ACHN (cell line): Measurements from ENCODE around the gene FXYD1.
"Not testable (repeated sequence)": the region's sequence is repeated elsewhere in the genome, so short reads cannot be mapped to it uniquely, and the experiment has no call there.

Source experiments
- DNase-seq: peaks from one replicate; pipeline ENCODE4 v3.0.0-alpha.2; 2015
- in situ Hi-C: cut with HindIII; loops from 2 replicates; pipeline ENCODE4 v1.10.0; 2017; ENCODE audit warnings: low sequenced_read_pairs, low pct_ligation_motif_present, low pct_unique_long_range_greater_than_20kb

Gene FXYD1

DNA sequence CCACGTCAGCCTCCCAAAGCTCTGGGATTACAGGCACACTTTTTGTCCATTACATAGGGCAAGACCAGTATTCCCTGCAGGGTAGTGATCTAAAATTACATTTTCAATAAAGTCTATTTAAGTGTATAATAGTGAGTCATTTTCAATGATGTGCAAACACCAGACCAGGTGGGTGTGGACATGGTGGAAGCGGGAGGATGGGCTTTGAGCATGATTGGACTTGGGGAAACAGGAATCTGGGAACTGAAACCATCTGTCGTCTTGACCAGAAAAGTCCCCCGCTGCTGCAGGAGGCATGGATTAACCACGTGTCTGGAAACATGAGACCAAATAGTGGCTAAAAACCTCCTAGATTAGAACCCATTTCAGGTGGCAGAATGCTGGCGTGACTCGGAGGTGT is 18.1 kb upstream of the FXYD1 start:
- in situ Hi-C loops: no loop called here
- DNase-seq: no peak

DNA sequence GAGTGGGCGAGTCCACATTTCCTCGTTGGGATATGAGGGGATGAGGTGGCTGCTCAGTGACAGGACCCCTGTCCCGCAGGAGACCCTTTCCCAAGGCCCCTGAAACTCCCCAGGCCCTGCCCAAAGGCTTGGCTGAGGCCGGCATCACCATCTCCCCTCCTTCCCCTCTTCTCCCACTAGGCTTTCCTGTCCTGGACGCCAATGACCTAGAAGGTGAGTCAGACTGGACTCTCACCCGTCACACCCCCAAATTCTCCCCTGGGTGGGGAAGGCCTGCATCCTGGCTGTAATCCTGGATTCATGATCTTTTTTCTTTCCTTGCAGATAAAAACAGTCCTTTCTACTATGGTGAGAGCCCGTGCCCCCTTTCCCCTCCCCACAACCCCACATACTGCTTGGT is 17.7 kb upstream of the FXYD1 start:
- no peak for DNase-seq
- in situ Hi-C loops: no loop called here

DNA sequence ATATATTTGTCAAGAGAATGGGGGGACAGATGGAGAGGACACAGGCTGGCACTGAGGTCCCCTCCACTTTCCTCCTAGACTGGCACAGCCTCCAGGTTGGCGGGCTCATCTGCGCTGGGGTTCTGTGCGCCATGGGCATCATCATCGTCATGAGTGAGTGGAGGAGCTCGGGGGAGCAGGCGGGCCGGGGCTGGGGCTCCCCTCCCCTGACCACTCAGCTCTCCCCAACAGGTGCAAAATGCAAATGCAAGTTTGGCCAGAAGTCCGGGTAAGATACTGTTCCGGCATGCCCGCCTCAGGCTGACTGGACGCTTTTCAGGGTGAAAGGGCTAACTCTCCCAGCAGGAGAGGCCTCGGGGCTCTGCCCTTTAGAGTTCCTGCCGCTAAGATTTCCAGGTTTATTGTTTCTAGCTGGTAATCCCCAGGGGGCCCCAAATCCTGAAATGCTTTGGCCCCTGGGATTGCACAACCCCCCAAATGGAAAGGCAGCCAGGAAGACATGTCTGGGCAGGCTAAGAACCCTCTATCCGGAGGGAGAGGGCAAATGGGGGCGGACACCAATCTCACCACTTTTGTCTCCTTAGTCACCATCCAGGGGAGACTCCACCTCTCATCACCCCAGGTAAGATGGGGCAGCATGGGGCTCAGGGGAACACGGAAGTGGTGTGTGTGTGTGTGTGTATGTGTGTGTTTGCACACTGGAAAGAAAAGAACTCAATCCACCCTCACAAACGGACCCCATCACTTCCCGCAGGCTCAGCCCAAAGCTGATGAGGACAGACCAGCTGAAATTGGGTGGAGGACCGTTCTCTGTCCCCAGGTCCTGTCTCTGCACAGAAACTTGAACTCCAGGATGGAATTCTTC is 15.7 kb upstream of the FXYD1 start:
- in situ Hi-C loops: no loop called here
- no peak for DNase-seq

DNA sequence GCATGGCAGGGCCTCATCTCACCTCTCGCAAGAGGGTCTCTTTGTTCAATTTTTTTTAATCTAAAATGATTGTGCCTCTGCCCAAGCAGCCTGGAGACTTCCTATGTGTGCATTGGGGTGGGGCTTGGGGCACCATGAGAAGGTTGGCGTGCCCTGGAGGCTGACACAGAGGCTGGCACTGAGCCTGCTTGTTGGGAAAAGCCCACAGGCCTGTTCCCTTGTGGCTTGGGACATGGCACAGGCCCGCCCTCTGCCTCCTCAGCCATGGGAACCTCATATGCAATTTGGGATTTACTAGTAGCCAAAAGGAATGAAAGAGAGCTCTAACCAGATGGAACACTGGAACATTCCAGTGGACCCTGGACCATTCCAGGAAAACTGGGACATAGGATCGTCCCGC is 15.1 kb upstream of the FXYD1 start:
- no peak for DNase-seq
- in situ Hi-C loops: no loop called here

DNA sequence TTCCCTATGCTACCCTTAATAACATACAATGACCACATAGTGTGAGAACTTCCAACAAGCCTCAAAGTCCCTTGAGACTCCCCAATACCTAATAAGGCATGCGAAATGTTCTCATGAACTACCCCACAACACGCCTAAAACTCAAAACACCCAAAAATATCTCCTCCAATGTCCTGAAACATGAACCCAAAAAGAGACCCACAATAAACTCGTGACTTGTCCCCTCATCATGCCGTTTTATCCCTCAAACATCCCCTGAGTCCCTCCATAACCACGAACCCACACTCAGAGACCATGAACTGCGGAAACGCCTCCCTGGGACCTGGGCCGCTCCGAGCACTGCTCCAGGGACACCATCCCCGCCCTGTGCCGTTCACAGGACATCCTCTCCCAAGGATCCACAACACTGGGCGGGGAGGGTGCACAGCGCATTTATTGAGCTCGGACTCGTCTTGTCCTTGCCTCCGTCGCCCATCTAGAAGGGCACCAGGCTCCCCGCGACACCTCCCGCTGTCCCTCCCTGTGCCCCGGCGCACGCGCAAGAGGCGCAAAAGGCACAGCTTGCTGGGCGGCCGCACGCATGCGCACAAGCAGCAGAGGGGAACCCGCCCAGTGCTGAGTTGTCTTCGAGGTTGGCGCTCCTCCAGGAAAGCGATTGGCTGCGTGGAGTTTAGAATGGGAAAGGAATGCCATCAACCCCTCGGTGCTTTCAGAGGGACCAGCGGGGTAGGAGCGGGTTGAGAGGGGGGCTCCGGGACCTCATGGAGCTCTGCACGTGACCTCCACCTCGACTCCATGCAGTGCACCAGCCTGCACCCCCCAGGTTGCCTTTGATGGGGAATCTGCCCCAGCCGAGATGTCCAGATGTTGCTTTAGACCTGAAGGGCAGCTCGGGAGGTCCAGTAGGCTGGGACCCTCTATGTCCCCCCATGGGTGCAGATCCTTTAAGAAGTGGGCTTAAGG is 14.2 kb upstream of the FXYD1 start:
- DNase-seq: peak; percentile 80
- in situ Hi-C loops: no loop called here

DNA sequence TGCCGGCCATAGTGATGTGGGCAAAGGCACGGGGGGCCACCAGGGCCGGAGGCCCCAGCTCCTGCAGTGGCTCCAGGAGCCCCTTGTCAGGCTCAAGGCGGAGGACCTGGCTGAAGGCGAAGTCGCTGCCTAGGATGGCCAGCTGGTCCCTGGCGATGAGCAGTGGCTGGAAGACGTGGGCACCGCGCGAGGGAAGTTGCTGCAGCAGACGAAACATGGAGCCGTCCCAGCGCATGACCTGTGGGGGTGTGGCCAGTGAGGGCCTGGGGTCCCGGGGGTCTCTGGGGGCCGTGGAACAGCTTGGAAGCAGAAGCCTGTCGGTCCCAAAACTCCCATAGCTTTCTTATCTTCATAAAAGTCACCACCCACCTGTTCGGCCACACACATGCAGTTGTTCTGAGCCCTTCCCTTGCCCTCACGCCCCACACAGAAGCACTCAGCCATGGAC is 13.3 kb upstream of the FXYD1 start:
- in situ Hi-C loops: no loop called here

DNA sequence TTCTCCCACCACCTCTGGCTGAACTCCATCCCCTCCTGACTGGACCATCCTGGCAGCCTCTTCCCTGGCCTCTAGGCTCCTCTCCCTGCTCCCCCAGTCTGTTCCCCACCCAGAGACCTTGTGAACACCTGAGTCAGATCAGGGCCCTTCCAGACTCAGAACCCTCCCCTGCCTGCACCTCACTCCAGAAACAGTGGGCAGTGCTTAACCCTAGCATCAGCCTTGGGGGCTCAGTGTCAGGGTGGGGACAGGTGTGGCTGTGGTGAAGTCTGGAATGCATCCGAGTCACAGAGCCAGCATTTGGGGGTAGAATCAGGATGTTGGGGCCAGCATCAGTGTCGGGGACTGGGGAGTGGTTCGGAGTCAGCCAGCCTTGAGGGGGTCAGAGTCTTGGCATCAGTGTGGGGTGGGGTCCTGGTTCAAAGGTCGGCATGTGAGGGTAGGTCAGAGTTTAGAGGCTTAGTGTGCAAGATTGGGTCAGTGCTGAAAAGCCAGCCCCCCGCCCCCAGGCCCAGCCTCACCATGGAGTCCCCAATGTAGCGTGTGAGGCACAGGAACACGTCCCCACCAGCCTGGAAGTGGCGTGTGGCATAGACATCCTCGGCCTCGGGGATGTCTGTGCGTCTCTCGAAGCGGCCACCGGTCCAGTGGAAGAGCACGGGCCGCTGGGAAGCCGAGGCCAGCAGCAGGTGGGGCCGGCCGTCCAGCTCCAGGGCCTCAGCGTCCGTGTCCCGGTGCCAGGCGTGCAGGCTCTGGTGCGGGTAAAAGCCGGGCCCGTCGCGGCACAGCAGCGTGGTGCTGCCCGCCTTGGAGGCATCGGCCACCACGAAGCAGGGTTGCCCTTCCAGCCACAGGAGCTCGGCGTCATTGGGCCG is 12.6 kb upstream of the FXYD1 start:
- no peak for DNase-seq
- in situ Hi-C loops: no loop called here

More for the DNA sequence above, 13.3 kb upstream of the FXYD1 start:
- no peak for DNase-seq

DNA sequence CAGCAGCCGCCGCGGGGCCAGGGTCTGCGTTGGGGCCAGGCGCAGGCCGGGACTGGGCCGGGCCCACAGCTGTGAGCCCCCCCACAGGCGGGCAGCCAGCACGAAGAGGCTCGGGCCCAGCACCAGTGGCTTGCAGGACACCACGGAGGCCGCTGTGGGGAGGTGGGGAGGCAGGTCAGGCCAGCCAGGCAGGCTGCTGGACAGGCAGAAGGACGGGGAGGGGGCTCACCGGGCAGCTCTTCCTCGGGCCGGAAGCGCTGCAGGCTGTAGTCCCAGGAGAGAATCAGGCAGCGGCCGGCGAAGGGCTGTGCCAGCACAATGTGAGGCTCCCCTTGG is 12.0 kb upstream of the FXYD1 start:
- DNase-seq: no peak
- in situ Hi-C loops: no loop called here

DNA sequence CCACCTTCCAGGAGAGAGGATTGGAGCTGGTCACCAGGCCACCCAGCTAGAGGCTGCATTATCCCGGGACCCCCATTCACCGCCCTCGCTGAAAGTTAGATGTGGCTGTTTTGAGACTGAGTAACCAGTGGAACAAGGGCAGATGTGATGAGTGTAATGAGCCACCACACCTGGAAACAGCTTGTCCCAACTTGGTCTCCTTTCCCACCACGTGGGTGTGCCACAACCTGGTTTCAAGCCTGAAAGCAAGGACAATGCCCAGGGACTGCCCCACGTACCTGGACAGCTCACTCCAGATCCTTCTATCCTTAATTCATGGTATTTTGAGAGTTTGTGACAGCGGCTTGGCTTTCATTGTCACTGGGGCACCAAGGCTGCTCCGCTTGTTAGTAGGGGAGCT is 10.8 kb upstream of the FXYD1 start:
- no peak for DNase-seq
- in situ Hi-C loops: no loop called here

DNA sequence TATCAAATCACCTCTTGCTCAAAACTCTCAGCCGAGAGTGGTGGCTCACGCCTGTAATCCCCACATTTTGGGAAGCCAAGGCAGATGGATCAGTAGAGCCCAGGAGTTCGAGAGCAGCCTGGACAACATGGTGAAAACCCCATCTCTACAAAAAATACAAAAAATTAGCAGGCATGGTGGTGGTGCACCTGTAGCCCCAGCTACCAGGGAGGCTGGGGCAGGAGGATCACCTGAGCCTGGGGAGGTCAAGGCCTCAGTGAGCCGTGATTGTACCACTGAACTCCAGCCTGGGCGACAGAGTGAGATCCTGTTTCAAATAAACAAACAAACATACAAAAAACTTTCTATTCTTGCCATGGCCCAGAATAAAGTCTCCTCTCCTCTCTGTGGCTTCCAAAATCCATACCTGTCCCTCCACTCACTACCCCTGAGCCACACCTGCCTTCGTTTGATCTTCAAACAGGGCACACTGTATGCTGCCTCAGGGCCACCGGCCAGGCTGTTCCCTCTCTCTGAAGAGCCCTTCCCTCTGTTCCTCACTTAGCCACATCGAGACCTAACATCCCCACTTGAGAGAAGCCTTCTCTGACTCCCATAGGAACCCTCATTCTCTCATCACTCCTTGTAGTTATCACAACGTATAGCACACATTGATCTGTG is 10.1 kb upstream of the FXYD1 start:
- in situ Hi-C loops: no loop called here
- DNase-seq: no peak

DNA sequence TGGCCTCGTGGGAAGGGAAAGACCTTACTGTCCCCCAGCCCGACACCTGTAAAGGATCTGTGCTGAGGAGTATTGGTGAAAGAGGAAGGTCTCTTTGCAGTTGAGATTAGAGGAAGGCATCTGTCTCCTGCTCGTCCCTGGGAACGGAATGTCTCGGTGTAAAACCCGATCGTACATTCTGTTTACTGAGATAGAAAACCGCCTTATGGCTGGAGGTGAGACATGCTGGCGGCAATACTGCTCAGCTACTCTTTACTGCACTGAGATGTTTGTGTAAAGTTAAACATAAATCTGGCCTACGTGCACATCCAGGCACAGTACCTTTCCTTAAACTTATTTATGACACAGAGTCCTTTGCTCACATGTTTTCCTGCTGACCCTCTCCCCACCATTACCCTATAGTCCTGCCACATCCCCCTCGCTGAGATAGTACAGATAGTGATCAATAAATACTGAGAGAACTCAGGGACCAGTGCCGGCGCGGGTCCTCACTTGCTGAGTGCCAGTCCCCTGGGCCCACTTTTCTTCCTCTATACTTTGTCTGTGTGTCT is 8.8 kb upstream of the FXYD1 start:
- in situ Hi-C loops: not testable (repeated sequence)

DNA sequence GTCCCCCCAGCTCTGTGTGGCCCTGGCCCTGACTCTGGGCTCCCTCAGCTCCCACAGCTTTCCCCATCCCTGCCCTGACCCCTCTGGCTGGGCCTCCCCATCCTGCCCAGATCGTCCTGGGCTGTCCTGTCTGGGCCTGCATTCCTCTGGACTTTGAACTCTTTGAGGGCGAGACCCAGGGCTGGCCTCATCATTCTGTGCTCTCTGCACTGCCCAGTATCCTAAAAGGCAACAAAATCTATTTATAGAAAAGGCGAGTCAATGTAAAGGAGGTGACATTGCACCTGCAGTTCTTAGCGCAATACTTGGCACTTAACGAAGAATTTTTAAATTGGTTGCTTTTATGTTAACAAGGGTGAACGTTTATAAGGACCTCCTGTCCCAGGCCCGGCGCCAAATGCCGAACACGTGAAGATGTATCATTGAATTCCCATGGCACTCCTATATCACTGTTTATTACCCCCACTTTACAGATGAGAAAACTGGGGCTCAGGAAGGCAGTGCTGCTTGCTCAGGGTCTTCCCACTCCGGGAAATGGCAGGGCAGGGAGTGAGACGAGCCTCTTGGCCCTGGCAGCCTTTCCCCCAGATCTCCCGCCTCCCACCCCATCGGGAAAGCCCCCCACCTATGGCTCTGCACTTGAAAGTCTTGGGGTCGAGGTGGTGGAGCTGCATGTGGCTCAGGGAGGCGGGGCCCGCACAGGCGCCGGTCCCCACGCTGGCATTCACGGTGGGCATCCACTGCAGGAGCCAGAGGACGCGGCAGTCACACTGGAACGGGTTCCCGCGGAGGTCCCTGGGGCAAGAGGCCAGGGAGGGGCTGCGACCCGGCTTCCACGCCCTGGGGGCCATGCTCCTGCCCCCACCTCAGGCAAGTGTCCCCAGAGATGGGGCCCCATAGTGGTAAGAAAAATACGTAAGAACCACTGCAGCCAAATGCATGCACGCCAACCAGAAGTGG is 7.6 kb upstream of the FXYD1 start:
- in situ Hi-C loops: no loop called here
- no peak for DNase-seq

More for the DNA sequence above, 8.8 kb upstream of the FXYD1 start:
- not testable (repeated sequence) for DNase-seq

DNA sequence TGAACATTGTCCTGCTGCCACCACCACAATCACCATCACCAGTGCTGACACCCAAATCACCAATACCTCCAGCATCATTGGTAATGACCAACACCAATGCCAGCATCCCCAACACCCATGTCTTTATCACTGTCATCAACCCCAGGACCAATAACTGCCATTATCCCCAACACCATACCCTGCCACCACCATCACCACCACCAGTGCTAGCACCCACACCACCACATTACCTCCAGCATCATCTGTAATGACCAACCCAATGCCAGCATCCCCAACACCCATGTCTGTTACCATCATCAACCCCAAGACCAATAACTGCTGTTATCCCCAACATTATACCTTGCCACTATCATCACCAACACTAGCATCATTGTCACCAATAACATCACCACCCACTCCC is 6.4 kb upstream of the FXYD1 start:
- in situ Hi-C loops: no loop called here
- no peak for DNase-seq

DNA sequence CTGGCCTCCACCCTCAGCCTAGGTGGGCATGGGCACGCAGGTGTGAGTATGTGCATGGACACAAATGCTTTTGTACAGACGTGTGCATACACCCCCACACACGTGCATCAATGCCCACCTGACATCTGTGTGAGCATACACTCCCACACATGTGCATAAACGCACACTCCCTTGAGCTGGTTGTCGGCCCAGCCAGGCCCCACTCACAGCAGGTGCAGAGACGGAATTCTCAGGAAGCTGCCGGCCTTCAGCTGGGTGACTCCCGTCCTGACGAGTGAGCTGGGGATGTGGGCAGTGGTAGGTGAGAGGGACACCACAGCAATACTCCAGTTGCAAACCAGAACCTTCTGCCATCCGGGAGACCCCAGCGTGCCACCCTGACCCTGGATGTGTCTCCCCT is 4.8 kb upstream of the FXYD1 start:
- in situ Hi-C loops: no loop called here
- DNase-seq: no peak

DNA sequence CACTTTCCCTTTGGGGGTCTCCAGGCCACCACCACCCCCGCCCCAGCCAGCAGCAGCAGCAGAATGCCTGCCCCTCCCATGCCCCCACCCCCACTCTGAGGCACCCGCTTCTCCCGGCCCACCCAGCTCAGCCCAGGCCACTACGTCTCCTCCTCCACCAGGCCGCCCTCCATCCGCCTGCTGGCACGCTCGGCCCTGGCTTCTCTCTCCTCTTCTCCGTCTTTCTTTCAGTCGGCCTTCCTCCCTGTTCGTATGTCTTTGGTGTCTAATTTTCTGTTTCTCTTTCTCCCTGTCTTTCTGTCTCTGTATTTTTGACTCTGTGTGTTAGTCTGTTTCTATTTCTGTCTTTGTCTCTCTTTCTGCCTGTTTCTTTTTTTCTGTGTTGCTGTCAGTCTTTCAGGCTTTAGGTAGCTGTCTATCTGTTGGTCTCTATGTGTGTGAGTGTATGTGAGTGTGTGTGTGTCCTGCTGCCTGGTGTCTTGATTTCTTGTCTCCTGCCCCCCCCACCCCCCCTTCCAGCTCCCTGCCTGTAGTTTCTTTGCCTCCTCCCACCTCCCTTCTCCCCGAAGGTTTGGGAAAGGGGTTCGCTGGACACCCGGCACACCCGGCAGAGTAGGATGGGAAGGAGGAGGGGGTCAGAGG is 3.9 kb upstream of the FXYD1 start, which contains the start of gene LGI4:
Gene LGI4 (minus strand): TSS at position 459 of the 642 bp plus-strand sequence. CDS start 379 bp downstream, at position 80.
- no peak for DNase-seq
- in situ Hi-C loops: no loop called here

DNA sequence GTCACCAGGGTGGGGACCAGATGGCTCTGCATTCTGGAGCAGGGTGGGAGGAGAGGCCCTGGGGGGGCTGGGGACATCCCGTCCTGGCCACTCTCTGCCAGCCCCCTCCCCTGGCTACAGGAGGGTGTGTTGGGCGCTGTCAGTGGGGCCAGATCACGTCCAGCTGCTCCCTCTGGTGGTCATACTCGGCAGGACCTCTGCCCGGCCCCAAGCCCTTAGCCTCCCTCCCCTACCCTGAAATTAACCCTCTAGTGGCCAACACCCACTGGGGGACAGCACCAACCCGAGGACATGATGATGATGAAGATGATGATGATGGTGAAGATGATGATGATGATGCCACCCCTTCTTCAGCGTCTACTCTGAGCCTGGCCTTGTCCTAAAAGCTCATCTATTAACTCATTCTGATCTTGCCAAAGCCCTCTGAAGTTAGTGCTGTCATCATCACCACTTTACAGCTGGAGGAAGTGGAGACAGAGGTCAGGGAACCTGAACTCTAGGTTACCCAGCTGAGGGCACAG is 3.2 kb upstream of the FXYD1 start:
- in situ Hi-C loops: no loop called here
- DNase-seq: peak; percentile 56
